ENCODE results near the gene NOS1AP.

Gene NOS1AP

GRCh38 chr1:162386292-162387225 is 317.1 kb downstream of the NOS1AP start:
- DNase-seq (ENCODE audit: low read depth) = no peak

- no peak for DNase-seq (ENCODE audit: low read depth)
Measured at GRCh38 chr1:162387226-162388082, 318.0 kb downstream of the NOS1AP start.

- no peak for DNase-seq (ENCODE audit: low read depth)
Measured at GRCh38 chr1:162388083-162388594, 318.6 kb downstream of the NOS1AP start.

- DNase-seq (ENCODE audit: low read depth) = no peak
Measured at GRCh38 chr1:162388615-162389014, 319.1 kb downstream of the NOS1AP start.

GRCh38 chr1:162389021-162389818 is 319.7 kb downstream of the NOS1AP start:
- DNase-seq (ENCODE audit: low read depth) = no peak

GRCh38 chr1:162389971-162390370 is 320.5 kb downstream of the NOS1AP start:
- DNase-seq (ENCODE audit: low read depth) = no peak

GRCh38 chr1:162390396-162391185 is 321.1 kb downstream of the NOS1AP start:
- DNase-seq (ENCODE audit: low read depth) = no peak

GRCh38 chr1:162391790-162392563 is 322.5 kb downstream of the NOS1AP start:
- DNase-seq (ENCODE audit: low read depth) = no peak

- no peak for DNase-seq (ENCODE audit: low read depth)
Measured at GRCh38 chr1:162396201-162396906, 326.9 kb downstream of the NOS1AP start.

GRCh38 chr1:162397039-162397448 is 327.6 kb downstream of the NOS1AP start:
- DNase-seq (ENCODE audit: low read depth) = no peak

- DNase-seq (ENCODE audit: low read depth) = no peak
Measured at GRCh38 chr1:162397943-162398560, 328.6 kb downstream of the NOS1AP start.

GRCh38 chr1:162398999-162399580 is 329.6 kb downstream of the NOS1AP start:
- DNase-seq (ENCODE audit: low read depth) = no peak

GRCh38 chr1:162400790-162401355 is 331.4 kb downstream of the NOS1AP start:
- DNase-seq (ENCODE audit: low read depth) = no peak

- no peak for DNase-seq (ENCODE audit: low read depth)
Measured at GRCh38 chr1:162404550-162405160, 335.2 kb downstream of the NOS1AP start.

- DNase-seq (ENCODE audit: low read depth) = no peak
Measured at GRCh38 chr1:162405800-162406199, 336.3 kb downstream of the NOS1AP start.

GRCh38 chr1:162406811-162407210 is 337.3 kb downstream of the NOS1AP start:
- DNase-seq (ENCODE audit: low read depth) = no peak

GRCh38 chr1:162407539-162407938 is 338.0 kb downstream of the NOS1AP start:
- DNase-seq (ENCODE audit: low read depth) = no peak

GRCh38 chr1:162412002-162412401 is 342.5 kb downstream of the NOS1AP start, which contains the start of gene SH2D1B:
SH2D1B (minus strand) TSS chr1:162412136; CDS start chr1:162412016, 120 bp downstream.
- no peak for DNase-seq (ENCODE audit: low read depth)
